C4-2B (cell line): Measurements from ENCODE around the gene SMURF1.

Experiments
- H3K27ac ChIP-seq: fragments of 450-650 bp; 2 replicates; pipeline ENCODE4 v1.5.1; 2017
- CTCF ChIP-seq: fragments of 450-650 bp; conservative IDR thresholded peaks from 2 replicates; pipeline ENCODE4 v1.5.1; 2017; ENCODE audit warnings: mild to moderate bottlenecking
- ZFX ChIP-seq: fragments of 450-650 bp; IDR thresholded peaks from 2 replicates; pipeline ENCODE4 v1.6.1; 2017

Gene SMURF1

GRCh38 chr7:99038086-99038855, 105.6 kb downstream of the SMURF1 start:
- TF ChIP-seq CTCF (no peak), ZFX (no peak)
- H3K27ac ChIP-seq, result no peak overlapping the region

- TF ChIP-seq ZFX (no peak), CTCF (no peak)
- no peak overlapping the region for H3K27ac ChIP-seq
Observed at GRCh38 chr7:99037327-99037940, 106.5 kb downstream of the SMURF1 start.

GRCh38 chr7:99036546-99037111, 107.3 kb downstream of the SMURF1 start:
- no peak overlapping the region for H3K27ac ChIP-seq
- TF ChIP-seq CTCF, result peak; percentile 64; the same call in 1 of the 2 replicates
- no peak for TF ChIP-seq ZFX

GRCh38 chr7:99035723-99036545, 108.0 kb downstream of the SMURF1 start:
- no peak overlapping the region for H3K27ac ChIP-seq
- TF ChIP-seq CTCF (no peak), ZFX (no peak)

- TF ChIP-seq ZFX (no peak), CTCF (no peak)
- H3K27ac ChIP-seq, result no peak overlapping the region
Observed at GRCh38 chr7:99034932-99035722, 108.8 kb downstream of the SMURF1 start.

- no peak overlapping the region for H3K27ac ChIP-seq
- no peak for TF ChIP-seq ZFX
- no peak for TF ChIP-seq CTCF
Observed at GRCh38 chr7:99033765-99034164, 110.1 kb downstream of the SMURF1 start.
